GM19438 (cell line): ENCODE results near the gene PACS1.

Experiments
- ATAC-seq: cut with Tn5 transposase; IDR thresholded peaks from one replicate; pipeline ENCODE4 v1.9.1; 2021; ENCODE audit warnings: low read depth; ENCODE audit not compliant: unreplicated experiment

The PACS1 gene

DNA sequence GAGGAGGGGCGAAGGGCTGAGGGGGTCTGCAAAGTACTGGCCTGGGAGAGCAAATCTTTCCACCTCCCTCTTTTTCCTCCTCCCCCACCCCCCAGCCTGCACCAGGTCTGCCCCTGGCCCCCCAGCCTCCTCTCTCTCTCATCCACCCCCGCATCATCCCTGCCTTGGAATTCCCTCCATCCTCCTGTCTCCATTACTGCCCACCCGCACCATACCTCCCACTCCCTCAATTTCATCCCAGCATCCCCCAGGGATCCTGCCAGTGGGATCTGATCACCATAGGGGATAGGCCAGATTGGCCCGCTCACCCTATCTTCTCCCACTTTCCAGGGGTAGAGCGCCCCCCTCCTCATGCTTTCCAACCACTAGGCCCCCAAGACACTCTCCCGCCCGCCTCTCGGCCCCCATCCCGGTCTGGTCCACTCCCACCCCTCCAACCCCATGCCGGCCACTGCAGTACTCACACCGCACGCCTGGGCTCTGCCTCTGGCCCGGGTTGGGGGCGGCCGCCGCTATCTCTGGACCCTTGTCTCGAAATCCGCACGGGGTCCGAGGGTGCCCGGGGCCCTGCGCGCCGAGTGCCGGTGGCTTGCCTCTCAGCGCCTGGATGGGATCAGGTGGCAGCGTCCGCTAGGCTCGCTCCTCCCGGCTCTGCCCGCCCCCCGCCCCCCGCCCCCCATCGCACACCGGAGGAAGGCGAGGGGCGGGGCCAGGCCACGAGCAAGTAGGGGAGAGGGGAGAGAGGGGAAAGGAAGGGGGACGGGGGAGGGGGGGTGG is 21.3 kb upstream of the PACS1 start, which contains the start of gene GAL3ST3:
TSS of gene GAL3ST3 (minus strand) at position 615 of the 777 bp plus-strand sequence. CDS start 3,746 bp downstream, outside the sequence.
- no peak for ATAC-seq

DNA sequence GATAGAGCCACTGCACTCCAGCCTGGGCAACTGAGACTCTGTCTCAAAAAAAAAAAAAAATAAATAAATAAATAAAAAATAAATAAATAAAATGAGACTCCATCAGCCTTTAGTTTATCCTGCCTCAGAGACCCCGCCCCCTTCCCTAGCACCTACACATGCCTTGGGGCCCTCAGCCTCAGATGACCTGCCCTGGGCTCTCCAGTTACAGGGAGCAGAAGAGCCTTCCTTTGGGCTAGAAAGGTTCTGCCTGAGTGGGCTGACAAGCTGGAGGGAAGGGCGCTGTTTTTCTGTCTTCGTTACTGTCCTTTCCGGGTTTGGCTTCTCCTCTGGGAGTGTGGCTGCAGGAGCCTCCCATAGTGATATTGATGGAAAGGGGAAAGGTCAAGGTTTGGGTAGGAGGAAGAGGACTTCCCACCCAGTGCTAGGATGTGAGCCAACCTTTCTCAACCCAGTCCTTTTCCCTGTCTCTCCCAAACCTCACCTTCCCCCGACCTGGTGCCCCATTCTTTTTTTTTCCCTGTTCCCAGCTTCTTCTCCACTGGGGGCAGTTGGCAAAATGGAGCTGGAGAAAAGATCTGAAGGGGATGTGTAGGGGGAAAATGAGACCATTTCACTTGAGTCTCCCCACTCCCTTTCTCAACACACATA is 19.4 kb upstream of the PACS1 start:
- no peak for ATAC-seq

DNA sequence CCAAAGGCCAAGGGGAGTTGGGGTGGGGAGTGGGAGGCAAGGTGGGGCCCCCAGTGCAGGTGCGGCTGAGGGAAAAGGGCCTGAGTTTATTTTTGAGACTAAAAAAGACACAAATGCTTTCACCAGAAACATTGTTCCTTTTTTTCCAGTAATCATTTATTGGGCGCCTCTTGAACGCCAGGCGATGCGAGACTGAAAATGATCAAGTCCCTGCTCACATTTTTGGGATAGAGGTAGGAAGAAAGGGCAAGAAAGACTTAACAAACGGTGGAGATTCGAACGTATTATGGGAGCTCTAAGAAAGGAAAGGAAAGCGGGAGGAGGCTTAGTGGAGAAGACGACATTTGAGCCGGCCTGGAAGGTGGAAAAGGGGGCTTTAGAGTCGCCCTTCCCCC is 18.7 kb upstream of the PACS1 start:
- no peak for ATAC-seq

DNA sequence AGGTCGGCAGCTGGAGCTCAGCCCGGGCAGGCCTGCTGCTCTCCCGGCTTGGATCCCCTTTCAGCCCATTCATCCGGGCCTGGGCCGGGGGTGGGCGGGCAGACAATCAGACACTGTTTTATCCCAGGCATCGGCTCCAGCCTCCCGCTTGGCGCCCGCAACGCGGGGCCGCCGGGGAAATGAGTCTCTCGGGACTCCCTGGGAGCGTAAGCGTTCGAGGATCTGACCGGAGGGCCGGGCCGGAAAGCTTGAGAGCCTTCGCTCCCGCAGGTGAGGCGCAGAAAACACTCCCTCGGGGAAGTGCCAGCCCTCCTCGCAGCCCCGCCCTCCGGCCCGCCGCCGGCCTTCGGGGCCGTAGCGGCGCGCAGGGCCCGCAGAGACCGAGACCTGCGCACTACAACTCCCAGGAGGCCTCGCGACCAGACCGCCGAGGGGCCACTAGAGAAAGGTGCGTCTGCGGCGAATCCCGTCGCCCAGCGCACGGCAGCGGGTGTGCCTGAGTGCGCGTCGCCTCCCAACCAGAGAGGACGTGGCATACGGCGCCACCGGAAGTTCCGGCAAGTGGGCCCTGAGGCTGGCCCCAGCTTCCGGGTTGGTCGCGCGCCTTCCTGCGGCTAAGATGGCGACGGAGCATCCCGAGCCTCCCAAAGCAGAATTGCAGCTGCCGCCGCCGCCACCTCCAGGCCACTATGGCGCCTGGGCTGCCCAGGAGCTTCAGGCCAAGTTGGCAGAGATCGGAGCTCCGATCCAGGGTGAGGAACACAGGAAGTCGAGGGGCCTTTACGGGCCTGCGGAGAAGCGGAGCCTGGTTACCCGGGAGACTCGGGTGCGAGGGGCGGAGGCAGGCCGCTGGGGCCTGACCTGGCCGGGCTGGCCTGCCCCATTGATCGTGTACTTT is 18.1 kb upstream of the PACS1 start, which contains the start of gene SF3B2:
TSS of gene SF3B2 (plus strand) at position 599 of the 898 bp plus-strand sequence. CDS start at position 620, 21 bp downstream.
- peak; percentile 93 for ATAC-seq

DNA sequence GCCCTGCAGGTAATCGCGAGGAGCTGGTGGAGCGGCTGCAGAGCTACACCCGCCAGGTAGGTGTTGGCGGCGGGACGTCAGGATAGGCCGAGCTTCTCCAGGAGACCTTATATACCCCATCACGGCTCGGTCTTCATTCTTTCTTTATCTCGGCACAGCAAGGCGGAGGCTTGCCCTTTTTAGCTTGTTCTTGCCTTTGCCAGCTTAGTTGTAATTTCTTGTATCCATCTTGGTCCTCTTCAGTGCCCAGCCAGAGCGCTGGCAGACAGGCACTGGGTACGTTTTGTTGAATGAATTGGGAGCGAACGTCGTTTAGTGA is 17.4 kb upstream of the PACS1 start:
- no peak for ATAC-seq

DNA sequence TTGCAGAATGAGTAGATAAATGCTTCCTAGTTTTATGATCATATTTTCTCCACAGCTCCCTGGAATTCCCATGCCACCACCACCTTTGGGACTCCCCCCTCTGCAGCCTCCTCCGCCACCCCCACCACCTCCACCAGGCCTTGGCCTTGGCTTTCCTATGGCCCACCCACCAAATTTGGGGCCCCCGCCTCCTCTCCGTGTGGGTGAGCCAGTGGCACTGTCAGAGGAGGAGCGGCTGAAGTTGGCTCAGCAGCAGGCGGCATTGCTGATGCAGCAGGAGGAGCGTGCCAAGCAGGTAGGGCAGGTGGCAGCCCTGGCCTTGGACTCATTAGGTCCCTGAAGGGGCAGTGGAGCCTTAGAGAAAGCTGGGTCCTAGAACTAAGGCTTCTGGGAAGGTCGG is 15.1 kb upstream of the PACS1 start:
- no peak for ATAC-seq

DNA sequence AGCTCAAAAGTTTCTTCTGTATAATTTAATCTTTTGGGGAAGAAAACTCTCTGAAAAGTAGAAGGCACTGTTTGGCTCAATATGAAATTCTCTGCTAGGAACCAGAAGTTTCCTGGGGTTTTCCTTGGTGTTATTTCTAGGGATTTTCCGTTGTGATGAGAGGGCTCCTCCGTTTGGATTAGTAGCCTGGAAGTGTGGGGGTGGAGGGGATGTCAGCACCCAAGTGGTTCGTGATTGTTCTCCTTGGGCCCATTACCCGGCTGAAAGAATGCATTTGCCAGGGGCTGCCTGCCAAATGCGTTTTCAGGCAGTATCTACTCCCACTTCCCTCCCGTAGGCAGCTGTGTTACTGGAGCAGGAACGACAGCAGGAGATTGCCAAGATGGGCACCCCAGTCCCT is 13.6 kb upstream of the PACS1 start:
- no peak for ATAC-seq

DNA sequence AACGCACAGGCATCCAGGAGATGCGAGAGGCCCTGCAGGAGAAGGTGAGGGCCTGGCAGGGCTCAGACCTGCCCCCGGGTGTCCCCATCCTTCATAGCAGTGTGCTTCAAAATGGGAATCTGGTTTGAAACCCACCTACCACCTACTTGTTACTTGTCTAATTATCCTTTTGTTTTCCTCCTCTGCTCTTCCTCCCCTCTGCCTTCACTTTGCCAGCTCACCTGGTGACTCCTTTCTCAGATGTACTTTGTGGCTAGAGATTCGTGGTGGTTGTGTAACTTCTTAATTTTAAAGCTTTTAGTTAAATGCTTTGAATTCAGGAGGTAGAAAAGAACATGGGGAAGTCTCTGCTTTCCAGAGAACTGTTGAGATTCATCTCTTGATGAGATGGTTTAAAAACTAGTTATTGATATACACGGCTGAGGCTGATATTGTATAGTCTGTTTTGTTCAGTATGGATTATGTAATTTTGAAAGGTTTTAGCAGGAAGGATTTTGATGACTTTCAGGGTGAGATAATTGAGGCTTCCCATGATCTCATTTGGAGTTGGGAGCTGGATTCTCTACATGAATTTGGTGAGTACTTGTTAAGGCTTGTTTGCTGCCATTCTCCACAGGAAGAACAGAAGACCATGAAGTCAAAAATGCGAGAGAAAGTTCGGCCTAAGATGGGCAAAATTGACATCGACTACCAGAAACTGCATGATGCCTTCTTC is 9.9 kb upstream of the PACS1 start:
- no peak for ATAC-seq

DNA sequence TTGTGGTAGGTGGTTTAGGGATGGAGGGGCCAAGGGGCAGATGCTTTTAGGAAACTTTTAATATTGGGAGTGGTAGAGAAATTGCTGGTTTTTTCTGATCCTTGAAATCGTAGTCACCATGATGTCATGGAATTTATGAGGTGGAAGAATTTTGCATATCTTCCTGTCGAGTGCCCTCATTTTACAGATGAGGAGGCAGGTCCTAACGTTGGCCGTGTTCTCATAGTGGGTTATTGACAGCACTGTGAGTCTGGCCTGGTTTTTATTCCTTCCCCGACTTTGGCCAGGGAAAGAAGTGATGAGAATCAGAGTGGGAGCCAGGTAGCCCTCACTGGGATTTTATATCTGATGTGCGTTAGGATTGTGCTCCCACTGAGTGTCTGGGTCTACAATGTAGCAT is 8.8 kb upstream of the PACS1 start:
- ATAC-seq: no peak

DNA sequence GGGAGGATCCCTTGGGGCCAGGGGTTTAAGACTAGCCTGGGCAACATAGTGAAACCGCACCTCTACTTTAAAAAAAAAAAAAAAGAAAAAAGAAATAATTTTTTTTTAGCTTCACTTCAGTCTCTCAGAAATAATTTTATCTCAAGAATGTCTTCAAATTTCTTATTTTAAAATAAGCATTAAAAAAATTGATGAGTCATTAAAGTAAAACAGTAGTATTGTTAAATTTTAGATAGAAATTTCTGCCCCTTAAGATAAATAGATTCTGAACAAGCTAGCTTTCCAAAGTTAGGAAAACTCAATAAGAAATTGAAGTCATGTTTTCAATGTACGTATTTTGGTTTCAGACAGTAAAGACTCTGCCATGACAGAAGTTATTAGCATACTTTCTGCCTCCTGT is 7.7 kb upstream of the PACS1 start:
- no peak for ATAC-seq

DNA sequence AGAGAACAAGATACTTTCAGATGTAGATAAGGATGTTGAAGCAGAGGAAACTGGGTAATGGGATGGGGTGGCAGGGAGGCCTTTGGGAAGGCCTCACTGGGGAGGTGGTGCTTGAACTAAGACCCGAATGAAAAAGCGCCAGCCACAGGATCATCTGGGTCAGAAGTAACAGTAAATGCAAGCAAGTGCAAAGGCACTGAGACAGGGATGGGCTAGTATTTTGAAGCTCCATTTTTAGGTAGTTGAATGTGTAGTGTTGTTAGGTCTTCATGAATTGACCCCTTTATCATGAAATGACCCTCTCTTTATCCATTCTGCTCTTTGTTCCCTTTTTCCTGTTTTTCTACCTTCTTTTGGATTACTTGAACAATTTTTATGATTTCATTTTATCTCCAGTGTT is 6.2 kb upstream of the PACS1 start:
- no peak for ATAC-seq

DNA sequence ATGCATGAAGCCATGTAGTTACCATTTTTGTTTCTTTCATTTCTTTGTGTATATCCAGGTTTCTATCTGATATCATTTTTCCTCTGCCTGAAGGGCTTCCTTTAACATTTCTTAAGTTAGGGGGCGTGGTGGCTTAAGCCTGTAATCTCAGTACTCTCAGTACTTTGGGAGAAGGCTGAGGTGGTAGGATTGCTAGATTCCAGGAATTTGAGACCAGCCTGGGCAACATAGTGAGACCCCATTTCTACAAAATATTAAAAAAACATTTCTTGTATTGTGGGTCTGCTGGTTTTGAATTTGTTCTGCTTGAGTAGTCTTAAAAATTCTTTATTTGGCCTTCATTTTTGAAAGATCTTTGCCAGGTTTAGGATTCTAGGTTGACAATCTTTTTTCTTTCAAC is 5.5 kb upstream of the PACS1 start:
- ATAC-seq: no peak

DNA sequence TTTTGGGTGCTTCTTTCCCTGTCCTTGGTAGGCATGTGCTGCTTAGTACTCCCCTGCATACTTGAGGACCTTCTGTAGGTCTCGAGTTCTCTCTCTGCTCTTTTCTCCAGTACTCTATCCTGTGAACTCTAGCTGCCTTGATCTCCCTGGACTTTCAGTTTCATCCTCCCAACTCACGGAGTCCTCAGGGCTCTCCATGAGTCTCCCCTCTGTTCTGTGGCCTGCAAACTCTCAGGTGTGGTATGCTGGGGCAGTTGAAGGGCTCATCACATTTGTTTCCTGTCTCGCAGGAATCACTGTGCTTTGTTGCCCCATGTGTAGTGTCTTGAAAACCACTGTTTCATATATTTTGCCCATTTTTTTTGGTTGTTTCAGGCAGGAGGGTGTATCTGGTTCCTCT is 3.3 kb upstream of the PACS1 start:
- ATAC-seq: no peak

DNA sequence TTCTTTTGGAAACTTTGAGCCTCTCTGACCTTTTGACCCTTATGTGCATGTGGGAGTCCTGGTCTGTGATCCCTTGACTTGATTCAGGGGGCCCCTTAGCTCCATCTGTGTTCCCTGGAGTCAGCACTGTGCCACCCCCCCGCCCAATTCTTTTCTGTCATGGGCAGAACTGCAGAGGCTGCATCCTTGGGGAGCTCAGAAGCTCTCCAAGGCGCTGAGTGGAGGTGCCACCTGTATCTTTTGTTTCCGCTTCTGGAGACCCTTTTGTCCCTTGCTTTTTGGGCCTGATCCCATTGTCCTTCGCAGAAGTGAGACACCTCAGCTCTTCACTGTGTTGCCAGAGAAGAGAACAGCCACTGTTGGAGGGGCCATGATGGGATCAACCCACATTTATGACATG is 2.4 kb upstream of the PACS1 start:
- no peak for ATAC-seq

DNA sequence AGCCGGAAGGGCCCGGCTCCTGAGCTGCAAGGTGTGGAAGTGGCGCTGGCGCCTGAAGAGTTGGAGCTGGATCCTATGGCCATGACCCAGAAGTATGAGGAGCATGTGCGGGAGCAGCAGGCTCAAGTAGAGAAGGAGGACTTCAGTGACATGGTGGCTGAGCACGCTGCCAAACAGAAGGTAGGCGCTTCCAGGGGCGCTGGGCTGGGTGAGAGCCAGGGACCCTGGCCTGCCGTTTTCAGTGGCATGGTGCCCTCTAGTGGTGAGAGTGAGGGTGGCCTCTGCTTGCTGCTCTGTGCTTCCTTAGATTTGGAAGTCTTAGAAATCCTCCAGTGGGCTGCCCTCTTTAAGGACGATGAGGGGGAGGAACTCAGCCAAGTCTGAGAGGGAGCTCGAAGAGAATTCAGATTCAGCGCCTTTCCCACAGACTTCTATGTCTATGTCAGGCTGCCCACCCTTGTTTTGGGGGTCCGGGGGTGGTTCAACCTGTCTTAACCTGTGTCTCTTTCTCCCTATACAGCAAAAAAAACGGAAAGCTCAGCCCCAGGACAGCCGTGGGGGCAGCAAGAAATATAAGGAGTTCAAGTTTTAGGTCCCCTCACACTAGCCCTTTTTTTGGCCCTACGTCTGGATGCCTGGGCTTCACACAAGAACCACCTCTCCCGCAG is 1.8 kb upstream of the PACS1 start:
- ATAC-seq: no peak

DNA sequence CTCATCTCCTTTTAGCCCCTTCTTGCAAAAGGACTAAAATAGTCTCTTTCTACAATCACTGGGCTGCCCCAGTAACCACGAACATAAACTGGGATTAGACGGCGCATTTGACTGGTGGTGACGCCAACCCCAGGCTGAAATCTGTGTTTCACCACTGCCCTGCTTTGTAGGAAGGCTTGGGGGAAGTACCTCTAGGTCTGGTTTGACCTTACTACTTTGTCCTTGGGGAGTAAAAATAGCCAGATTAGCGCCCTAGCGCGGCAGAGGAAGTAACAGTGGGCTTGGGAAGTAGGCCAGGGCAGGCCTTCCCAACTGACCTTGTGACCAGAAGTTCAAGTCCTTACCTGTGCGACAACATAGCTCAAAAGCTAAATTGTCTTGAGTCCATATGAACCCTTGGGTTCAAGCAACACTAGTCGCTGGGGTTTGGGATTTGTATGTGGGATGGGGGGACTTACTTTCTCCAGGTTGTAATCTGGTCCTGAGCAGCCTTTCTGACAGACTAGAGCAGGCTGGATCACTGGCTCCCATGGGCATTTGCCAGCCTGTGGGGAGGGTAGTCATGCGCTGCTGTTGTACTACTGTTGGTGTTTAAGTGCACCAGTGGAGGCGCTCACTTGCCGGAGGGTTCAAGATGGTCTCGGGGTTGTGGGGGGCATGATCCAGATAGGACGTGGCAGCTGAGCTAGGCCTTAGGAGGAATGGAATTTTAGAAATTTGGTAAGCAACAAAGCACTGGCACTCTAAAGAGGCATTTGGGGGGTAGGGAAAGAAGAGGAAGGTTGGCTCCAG is 953 bp upstream of the PACS1 start:
- ATAC-seq: no peak

DNA sequence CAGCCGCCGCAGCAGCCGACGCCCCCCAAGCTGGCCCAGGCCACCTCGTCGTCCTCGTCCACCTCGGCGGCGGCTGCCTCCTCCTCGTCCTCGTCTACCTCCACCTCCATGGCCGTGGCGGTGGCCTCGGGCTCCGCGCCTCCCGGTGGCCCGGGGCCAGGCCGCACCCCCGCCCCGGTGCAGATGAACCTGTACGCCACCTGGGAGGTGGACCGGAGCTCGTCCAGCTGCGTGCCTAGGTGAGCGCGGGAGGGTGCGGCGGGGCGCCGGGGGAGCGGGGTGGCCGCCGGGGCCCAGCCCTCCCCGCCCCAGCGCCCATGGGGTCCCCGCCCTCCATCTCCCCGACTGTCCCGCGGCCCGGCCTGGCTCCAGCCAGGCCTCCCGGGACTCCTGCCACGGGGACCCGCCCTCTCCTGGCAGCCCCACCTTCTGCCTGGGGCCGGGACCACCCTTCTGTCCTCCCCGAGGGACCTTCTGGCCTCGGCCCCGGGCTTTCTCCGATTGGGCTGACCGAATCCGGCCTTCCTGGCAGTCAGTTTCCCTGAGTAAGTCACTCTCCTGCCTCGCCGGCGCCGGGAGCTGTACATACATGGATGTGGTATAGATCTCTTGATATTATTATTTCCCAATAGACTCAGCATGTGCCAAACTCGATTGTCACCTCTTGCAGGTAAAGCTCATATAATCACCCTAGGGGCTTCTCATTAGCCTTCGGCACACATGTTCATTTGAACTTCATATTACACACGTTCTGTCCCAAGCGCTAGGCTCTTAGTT is 720 bp downstream of the PACS1 start:
- peak; percentile 11 for ATAC-seq

DNA sequence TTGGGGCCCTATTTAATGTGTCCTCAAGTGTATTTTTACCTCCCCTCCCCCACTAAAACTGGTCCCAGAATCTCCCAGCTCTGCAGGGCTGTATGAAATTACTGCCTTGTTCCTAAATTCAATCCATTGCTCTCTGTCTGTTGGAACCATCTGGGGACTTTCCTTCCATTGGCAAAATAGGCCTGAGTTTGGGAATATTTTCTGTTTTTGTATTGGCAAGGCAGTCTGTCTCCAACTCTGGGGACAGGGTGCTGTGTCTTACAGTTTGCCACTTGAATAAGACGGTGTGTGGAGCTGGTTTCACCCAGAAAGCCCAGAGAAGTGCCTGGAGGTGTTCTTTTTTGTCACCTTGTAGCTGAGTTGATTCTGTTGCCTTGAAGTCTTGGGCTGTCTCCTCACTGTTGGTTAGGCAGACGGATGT is 1.3 kb downstream of the PACS1 start:
- ATAC-seq: no peak

DNA sequence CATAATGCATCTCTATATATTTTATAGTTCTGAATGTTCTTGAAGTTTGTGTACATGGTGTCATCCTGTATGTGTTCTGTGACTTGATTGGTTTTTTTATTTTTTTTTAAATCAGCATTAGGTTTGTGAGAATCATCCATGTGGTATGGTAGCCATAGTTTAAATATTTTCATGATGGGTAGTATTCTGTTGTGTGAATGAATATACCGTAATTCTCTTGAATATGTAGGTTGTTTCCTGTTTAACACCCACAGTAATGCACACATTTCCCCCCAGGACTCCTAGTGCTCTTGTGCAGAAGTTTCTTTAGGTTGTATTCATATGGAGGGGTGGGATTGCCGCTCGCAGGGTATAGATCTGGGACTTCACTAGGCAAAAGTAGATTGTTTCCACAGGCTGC is 2.0 kb downstream of the PACS1 start:
- no peak for ATAC-seq
